ENCODE results near the gene TLK2. TPM values are rescaled to one million over a fixed set of nuclear protein-coding genes. Genes with fewer than 3 reads are reported as not detected.

The TLK2 gene
- total RNA-seq, 2 experiments from 2014 or later = 36.6 to 58.9 TPM

GRCh38 chr17:62660629-62661118 is 182.0 kb downstream of the TLK2 start:
- Histone ChIP-seq H3K36me3 (ENCODE audit: insufficient read depth, low read length) (no peaks in the 10 kb centered on the region), H3K4me2 (ENCODE audit: low read length) (no peak overlapping the region), H4K20me1 (ENCODE audit: insufficient read depth, low read length) (no peaks in the 10 kb centered on the region), H3K4me3 (ENCODE audit: low read depth, low read length, poor library complexity, severe bottlenecking) (no peak overlapping the region), H3K9me3 (ENCODE audit: low read length) (no peaks in the 10 kb centered on the region), H3K27ac (ENCODE audit: low read depth, low read length, poor library complexity, severe bottlenecking) (no peak overlapping the region), H3K79me2 (ENCODE audit: insufficient read depth, low read depth, low read length) (no peaks in the 10 kb centered on the region), H3K9me2 (ENCODE audit: insufficient read depth, low read length) (no peaks in the 10 kb centered on the region), H3K4me1 (ENCODE audit: insufficient read depth, low read length, poor library complexity, severe bottlenecking) (no peaks in the 10 kb centered on the region), H2AFZ (ENCODE audit: low read length) (no peak overlapping the region)
- BruUV-seq (replicated peaks) = no TSS peak
- no peak for DNase-seq (ENCODE audit: low spot score)
- ChIA-PET POLR2A (interaction anchor here (0.7 kb wide), 1 partner anchor 758 kb away, joined by 4 read pairs; no protein-coding TSS in a partner anchor), CTCF (ENCODE audit: unreplicated experiment) (no interaction called here)
- intact Hi-C loops (cut with micrococcal nuclease; ENCODE audit: unreplicated experiment) = no loop called here
- TF ChIP-seq CTCF (conservative IDR thresholded peaks at IDR 0.05; ENCODE audit: low read length) (no peak), EZH2phosphoT487 (IDR thresholded peaks at IDR 0.05; ENCODE audit: borderline replicate concordance, low read depth, low read length) (no peak)

GRCh38 chr17:62661337-62661736 is 182.7 kb downstream of the TLK2 start:
- Histone ChIP-seq H3K4me3 (ENCODE audit: low read depth, low read length, poor library complexity, severe bottlenecking) (no peak overlapping the region), H3K36me3 (ENCODE audit: insufficient read depth, low read length) (no peaks in the 10 kb centered on the region), H4K20me1 (ENCODE audit: insufficient read depth, low read length) (no peaks in the 10 kb centered on the region), H3K4me2 (ENCODE audit: low read length) (no peak overlapping the region), H3K79me2 (ENCODE audit: insufficient read depth, low read depth, low read length) (no peaks in the 10 kb centered on the region), H3K9me3 (ENCODE audit: low read length) (no peaks in the 10 kb centered on the region), H3K27ac (ENCODE audit: low read depth, low read length, poor library complexity, severe bottlenecking) (no peak overlapping the region), H2AFZ (ENCODE audit: low read length) (no peak overlapping the region), H3K4me1 (ENCODE audit: insufficient read depth, low read length, poor library complexity, severe bottlenecking) (no peaks in the 10 kb centered on the region), H3K9me2 (ENCODE audit: insufficient read depth, low read length) (no peaks in the 10 kb centered on the region)
- TF ChIP-seq EZH2phosphoT487 (IDR thresholded peaks at IDR 0.05; ENCODE audit: borderline replicate concordance, low read depth, low read length) (no peak), CTCF (conservative IDR thresholded peaks at IDR 0.05; ENCODE audit: low read length) (no peak)
- DNase-seq (ENCODE audit: low spot score) = no peak
- ChIA-PET POLR2A (interaction anchor here (0.7 kb wide), 2 partner anchors 22 to 757 kb away, joined by 3 to 4 read pairs; no protein-coding TSS in a partner anchor), CTCF (ENCODE audit: unreplicated experiment) (no interaction called here)
- intact Hi-C loops (cut with micrococcal nuclease; ENCODE audit: unreplicated experiment) = no loop called here
- BruUV-seq (replicated peaks) = no TSS peak

DNA sequence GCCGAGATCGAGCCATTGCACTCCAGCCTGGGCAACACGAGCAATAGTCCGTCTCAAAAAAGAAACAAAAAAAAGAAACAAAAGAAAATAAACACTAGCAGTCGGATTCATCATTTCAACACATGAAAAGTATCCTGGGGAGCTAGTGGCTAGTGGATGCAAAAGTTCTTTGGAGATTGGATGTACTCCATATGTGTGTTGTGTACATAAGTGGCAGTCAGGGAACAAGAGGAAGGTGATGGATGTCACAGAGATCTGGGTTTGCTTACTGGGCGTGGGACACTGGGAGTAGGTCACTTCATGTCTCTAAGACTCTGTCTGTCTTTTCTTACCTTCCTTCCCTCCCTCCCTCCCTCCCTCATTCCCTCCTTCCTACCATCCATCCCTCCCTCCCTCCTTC is 184.2 kb downstream of the TLK2 start:
- Histone ChIP-seq H3K4me2 (ENCODE audit: low read length) (no peak overlapping the region), H3K79me2 (ENCODE audit: insufficient read depth, low read depth, low read length) (no peaks in the 10 kb centered on the region), H2AFZ (ENCODE audit: low read length) (no peak overlapping the region), H3K9me3 (ENCODE audit: low read length) (no peaks in the 10 kb centered on the region), H3K27ac (ENCODE audit: low read depth, low read length, poor library complexity, severe bottlenecking) (no peak overlapping the region), H3K9me2 (ENCODE audit: insufficient read depth, low read length) (no peaks in the 10 kb centered on the region), H3K4me1 (ENCODE audit: insufficient read depth, low read length, poor library complexity, severe bottlenecking) (no peaks in the 10 kb centered on the region), H3K4me3 (ENCODE audit: low read depth, low read length, poor library complexity, severe bottlenecking) (no peak overlapping the region), H4K20me1 (ENCODE audit: insufficient read depth, low read length) (no peaks in the 10 kb centered on the region), H3K36me3 (ENCODE audit: insufficient read depth, low read length) (no peaks in the 10 kb centered on the region)
- intact Hi-C loops (cut with micrococcal nuclease; ENCODE audit: unreplicated experiment) = no loop called here
- no peak for TF ChIP-seq CTCF (conservative IDR thresholded peaks at IDR 0.05; ENCODE audit: low read length)
- no peak for TF ChIP-seq EZH2phosphoT487 (IDR thresholded peaks at IDR 0.05; ENCODE audit: borderline replicate concordance, low read depth, low read length)
- ChIA-PET CTCF (ENCODE audit: unreplicated experiment) (no interaction called here), POLR2A (no interaction called here)
- DNase-seq (ENCODE audit: low spot score) = no peak
- BruUV-seq (replicated peaks) = no TSS peak

Small RNA genes within 50 kb of the gene (small RNA-seq; reads per million reads assigned to genes)
- not detected for gene RF00019

Other genes with a start within 250 kb of the TLK2 start
- not detected in 2 replicates for gene EFCAB3, start 98.3 kb upstream of the TLK2 start, total RNA-seq (2014; rRNA removed; shearing (Covaris generic))
- gene EFCAB3, start 98.3 kb upstream of the TLK2 start, total RNA-seq (2022) = not detected in 2 replicates
- gene METTL2A, start 54.9 kb upstream of the TLK2 start, total RNA-seq (2014; rRNA removed; shearing (Covaris generic)) = 18.4 and 24.9 TPM in 2 replicates
- gene METTL2A, start 54.9 kb upstream of the TLK2 start, total RNA-seq (2022) = 32.2 and 33.3 TPM in 2 replicates
- gene MRC2, start 148.8 kb downstream of the TLK2 start, total RNA-seq (2014; rRNA removed; shearing (Covaris generic)) = 0.05 and 0.19 TPM in 2 replicates
- gene MRC2, start 148.8 kb downstream of the TLK2 start, total RNA-seq (2022) = 0.27 TPM in 1 of 2 replicates, not detected in the other

All from OCI-LY7 (cell line).